GM21825 (cell line): ENCODE results near the gene ADAMTS12.
"Not testable (repeated sequence)": the region's sequence is repeated elsewhere in the genome, so short reads cannot be mapped to it uniquely, and the experiment has no call there.

Experiments
- ATAC-seq: cut with Tn5 transposase; IDR thresholded peaks from one replicate; pipeline ENCODE4 v1.9.1; 2021; ENCODE audit warnings: mild to moderate bottlenecking, moderate library complexity; ENCODE audit not compliant: unreplicated experiment

Gene ADAMTS12

DNA sequence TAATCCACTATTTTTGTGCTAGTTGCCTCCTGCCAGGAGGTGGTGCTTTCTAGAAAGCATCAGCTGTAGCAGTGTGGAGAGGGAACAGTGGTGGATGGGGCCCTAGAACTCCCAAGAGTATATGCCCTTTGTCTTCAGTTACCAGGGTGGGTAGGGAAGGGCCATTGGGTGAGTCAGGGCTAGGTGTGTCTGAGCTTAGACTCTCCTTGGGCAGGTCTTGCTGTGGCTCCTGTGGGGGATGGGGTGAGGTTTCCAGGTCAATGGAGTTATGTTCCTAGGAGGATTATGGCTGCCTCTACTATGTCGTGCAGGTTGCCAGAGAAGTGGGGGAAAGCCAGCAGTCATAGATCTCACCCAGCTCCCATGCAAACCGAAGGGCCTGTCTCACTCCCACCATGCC is 11.3 kb upstream of the ADAMTS12 start:
- no peak for ATAC-seq

DNA sequence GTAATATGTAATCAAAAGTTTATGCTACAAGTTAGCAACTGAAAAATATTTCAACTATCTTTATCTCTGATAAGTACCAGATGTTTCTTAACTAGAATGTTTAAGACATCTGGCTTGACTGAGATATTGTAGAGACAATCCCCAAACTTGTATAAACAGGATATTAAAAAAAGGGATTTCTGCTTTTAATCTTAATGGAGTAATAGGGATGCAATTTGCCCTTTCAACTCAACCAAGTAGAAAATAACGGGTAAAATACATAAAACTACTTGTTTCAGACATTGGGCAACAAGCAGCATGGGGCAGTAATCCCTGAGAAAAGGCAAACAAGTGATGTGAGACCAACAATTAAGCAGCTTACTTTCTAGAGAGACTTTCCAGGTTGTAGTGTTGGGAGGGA is 9.4 kb upstream of the ADAMTS12 start:
- ATAC-seq, result no peak

DNA sequence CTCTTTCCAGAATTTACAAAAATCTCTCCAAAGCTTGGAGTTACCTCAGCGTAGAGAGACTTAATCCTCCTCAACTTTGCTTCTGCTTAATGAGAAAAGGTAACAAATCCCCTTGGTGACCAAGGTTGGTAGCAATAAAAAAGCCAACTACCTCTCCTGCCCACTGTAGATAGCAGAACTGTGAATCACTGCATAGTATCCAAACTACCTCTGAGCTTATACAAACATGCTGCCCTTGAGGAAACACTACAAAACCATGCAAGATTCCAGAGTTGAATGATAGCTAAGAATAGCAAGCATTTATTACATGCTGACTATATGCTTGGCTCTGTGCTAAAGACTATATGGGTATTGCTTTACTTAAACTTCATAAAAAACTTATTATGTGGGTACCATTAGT is 2.8 kb upstream of the ADAMTS12 start:
- no peak for ATAC-seq

DNA sequence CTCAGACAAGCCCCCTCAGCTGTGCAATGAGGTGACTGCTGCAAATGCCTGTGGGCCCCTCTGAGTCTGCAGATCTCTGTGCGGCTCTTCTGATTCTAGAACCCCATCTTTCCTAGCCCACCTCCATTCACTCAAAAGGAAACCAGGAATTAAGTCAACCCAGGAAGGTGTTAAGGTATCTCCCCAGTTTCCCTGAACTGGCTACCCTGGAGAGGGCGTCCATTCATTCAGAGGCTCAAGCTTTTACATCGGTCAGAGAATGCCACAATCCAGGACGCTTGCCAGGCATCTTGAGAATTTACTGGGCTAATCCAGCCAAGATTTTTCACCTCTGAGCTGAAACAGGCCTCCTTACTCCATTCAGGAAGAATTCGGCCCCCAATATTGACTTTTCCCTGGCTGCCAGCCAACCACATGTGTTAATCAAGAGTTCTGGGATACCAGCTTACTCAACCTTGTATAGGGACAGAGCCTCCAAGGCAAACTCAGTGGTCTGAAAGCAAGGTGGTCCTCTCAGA is 889 bp upstream of the ADAMTS12 start:
- no peak for ATAC-seq

DNA sequence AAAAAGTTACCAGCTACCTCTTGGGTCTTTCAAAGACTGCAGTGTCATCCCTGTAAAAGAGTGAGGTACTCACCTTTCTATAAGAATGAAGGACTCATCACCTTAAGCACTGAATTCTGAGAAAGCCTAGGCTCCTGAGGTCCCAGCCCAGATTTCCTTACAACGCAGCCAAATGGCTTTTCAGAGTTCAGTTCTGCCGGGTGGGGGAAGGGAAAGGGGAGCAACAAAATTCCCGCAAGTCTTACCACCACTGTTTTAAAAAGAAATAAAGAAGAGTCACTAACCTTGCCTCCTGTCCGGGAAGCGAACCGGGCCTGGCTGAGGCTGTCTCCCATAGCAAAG is 373 bp downstream of the ADAMTS12 start:
- no peak for ATAC-seq

DNA sequence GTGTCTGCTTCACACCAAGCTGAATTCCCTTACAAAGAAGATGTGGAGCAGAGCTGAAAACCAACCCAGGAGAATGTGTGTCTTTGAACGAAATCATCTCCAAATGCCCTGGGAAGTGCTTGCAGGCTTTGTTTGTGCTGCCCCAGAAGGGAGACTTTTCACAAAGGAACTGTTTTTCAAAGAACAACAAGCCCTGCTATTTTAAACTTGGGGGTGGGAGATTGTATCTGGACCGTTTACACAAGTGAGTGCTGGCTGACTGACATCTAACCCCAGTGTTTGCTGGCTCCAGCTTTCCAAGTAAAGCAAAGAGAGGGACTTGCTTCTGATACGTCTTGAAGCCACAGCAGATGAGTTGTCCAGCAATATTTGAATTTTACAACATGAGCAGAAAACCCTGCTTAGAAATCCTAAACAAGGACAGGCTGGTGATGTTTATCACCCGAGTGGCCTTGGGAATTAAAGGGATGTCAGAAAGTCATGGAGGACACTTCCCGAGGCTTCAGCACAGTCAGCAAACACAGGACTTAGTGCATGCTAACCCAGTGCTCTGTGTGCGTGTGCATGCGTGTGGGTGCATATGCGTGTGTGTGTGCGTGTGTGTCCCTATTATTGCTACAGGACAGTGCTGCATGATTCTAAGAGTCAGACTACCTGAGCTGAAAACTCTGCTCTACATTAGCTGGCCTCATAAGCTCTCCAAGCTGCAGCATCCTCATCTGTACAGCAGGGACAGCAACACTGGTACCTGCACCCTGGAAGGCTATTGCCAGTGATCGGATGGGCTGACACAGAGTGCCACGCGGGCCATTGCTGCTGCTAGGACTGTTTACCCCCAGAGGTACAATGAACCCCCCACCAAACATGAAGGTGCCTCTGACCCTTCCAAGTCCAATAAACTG is 1.4 kb downstream of the ADAMTS12 start:
- no peak for ATAC-seq

DNA sequence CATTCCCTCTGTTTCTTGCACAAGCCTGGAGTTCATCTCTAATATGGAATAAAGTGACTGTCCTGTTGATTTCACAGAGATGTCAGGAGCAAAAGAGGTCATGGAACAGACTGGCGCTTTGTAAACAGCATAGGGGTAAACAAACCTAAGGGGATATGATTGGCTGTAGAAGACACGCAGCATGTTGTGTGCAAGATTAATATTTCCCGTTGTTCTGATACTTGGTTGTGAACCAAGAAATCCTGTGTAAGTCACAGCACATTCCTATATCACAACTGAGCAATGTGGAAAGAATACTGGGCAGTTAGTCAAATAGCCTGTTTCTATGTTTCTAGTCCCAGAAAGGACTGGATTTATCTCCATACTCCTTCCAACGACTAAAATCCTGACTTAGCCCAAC is 3.2 kb downstream of the ADAMTS12 start:
- ATAC-seq, result no peak

DNA sequence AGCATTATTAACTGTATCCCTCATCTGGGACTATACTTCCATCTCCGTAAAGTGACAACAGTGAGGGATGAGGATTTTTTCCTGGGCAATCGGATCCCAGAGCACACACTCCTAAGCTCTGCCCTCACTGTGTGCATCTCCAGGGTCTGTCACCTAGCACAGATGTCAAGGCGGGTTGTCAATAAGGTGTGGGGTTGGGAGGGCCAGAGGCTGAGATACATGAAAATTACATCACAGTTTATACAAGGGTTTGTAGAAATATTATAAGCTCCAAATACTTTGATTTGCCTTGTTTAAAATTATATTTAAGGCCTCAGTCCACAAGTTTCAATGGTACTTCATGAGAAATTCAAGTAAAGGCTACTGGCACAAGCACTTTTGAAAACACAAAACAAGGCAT is 4.5 kb downstream of the ADAMTS12 start:
- no peak for ATAC-seq

DNA sequence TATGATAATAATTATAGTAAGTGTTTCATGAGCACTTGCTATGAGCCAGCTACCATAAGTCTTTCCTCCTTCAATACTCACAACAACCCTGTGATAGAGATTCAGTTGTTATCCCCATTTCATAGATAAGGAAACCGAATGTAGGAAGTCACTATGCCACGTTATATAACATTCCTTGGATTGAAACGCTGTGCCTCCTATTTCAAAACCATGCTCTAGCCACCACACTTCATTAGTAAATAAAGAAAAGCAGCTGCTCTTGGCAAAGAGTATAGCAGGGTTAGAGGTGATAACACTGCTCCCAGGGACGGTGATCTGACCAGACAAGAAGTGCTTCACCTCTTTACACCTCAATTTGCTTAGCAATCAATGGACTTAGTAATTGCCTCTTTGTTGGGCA is 5.5 kb downstream of the ADAMTS12 start:
- no peak for ATAC-seq

DNA sequence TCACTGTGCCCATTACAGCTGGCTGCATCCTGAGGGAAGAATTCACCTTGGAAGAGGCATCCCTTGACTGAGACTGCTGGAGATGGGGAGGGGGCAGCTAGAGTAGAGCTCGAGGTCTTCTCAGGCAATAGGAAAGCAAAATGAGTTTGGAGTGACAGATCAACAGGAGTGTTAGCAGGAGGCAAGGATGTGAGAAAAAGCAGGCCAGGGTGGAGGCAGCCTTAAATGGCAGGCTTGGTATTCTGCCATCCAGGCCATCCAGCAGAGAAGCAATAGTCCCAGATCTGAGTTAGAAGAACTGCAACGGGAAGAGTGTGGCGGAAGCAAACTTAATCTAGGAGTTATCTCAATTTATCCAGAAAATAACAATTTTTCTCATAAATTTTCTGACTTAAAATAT is 6.1 kb downstream of the ADAMTS12 start:
- ATAC-seq, result no peak

DNA sequence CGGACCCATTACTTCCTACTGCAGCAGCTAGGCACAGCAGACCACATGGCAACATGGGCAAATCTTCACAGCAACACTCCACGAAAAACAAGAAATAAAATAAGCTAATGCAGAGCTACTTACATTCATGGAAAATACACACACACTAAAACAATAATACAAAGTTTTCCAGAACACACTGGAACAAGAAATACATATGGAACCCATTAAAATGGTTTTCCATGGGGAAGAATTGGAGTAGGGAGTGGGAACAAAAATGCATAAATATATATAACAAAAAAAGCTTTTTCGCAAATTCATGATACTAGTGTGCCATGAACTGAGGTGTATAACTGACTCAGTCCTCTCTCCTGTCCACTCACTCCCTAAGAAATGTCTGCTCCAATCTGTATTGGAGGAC is 8.3 kb downstream of the ADAMTS12 start:
- ATAC-seq, result no peak

DNA sequence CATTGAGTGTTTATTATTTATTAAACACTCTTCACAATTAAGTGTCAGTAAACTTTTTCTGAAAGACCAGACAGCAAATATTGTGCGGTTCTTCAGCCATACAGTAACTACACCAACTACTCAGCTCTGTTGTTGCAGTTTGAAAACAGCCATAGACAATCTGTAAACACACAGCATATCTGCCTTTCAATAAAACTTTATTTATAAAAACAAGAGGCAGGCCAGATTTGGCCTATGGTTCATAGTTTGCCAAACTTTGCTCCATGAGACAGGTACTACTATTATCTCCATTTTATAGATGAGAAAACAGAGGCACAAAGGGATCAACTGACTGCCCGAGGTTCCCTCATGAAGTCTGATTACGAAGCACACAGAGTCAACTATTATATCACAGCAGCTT is 11.5 kb downstream of the ADAMTS12 start:
- no peak for ATAC-seq

DNA sequence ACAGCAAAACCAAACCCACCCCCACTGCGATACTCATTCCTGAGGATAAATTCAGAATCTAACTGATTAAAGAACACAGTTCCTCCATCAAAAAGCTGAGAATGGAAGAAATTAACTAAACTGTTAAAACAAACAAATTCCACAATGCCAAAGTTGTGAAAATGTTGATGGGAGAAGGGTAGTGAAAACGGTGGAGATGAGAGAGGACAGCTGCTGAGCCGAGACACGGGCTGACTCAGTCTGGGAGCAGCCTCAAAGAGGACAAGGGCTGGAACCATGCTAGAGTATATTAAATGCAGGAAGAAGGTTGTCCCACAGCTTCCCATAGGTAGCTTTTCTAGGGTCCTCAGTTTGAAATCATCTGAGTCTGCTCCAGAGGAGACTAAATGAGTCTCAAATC is 14.3 kb downstream of the ADAMTS12 start:
- no peak for ATAC-seq

DNA sequence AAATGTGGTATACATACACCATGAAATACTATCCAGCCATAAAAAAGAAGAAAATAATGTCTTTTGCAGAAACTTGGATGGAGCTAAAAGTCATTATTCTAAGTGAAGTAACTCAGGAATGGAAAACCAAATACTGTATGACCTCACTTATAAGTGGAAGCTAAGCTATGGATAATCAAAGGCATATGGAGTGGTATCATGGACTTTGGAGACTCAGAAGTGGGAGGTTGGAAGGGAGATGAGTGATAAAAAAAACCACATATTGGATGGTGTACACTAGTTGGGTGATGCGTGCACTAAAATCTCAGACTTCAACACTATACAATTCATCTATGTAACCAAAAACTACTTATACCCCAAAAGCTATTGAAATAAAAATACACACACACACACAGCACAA is 24.5 kb downstream of the ADAMTS12 start:
- no peak for ATAC-seq

DNA sequence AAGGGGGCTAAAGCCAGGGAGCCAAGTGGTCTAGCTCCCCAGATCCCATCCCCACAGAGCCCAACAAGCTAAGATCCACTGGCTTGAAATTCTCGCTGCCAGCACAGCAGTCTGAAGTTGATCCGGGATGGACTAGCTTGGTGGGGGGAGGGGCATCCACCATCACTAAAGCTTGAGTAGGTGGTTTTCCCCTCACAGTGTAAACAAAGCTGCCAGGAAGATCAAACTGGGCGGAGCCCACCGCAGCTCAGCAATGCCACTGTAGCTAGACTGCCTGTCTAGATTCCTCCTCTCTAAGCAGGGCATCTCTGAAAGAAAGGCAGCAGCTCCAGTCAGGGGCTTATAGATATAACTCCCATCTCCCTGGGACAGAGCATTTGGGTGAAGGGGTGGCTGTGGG is 32.6 kb downstream of the ADAMTS12 start:
- not testable (repeated sequence) for ATAC-seq

DNA sequence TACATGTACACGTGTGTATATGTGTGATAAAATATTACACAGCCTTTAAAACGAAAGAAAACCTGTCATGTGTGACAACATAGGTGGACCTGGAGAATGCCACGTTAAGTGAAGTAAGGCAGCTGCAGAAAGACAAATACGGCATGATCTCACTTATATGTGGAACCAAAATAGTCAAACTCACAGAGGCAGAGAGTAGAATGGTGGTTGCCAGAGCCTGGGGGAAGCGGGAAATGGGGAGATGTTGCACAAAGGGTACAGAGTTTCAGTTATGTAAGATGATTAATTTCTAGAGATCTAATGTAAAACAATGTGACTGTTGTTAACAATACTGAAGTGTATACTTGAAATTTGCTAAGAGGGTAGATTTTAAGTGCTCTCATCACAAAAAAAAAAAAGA is 34.8 kb downstream of the ADAMTS12 start:
- no peak for ATAC-seq

DNA sequence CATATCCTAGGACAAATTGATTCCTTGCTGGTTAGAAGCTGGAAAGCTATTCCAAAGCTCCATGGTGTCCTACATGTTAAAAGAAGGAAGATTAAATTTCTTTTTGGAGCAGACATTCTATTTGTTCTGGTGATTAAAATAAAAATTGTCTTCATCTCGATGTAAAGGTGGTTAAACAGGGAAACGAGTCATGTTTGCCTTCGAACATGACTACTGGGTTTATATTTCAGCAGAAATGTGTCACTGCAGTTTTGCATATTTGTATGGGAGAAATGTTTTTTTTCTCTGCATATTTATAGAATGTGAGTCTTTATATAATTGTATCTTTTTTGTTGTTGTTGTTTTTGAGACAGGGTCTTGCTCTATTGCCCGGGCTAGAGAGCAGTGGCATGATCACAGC is 36.4 kb downstream of the ADAMTS12 start:
- ATAC-seq, result no peak

DNA sequence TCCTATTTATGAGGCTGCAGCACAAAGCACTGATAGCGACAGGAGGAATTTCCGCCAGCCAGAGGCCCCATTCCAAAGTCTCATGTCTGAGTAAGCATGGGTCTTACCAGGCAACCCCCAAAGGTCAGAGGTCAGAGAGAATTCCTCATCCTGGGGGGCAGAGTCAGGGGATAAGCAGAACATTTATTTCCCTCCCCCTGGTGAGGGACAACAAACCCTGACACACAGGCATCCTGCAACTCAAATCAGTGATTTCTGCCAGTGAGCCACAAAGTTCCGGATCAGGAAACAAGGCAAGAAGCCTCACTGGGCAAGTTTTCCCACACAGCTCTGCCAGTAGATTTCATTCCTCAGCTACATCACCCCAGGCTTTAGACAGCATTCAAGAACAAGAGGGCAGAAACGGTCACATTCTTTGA is 37.0 kb downstream of the ADAMTS12 start:
- ATAC-seq, result no peak

DNA sequence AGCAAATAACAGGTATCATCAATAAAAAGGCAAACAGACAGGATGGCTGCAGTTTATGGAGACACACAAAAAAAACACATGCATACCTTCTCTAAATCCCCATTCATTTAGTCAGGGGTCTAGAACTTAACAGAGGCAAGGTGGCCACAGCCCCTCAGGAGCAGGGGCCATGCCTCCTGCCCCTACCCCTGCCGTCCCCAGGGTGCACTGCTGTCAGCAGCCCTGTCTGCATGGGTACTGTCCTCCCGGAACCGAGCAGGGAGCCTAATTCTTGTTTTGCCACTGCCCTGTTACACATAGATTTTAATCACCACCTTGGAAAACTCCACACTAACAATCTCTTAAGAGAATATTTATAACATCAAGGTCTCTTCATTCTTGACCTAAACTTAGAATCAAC is 39.0 kb downstream of the ADAMTS12 start:
- no peak for ATAC-seq

DNA sequence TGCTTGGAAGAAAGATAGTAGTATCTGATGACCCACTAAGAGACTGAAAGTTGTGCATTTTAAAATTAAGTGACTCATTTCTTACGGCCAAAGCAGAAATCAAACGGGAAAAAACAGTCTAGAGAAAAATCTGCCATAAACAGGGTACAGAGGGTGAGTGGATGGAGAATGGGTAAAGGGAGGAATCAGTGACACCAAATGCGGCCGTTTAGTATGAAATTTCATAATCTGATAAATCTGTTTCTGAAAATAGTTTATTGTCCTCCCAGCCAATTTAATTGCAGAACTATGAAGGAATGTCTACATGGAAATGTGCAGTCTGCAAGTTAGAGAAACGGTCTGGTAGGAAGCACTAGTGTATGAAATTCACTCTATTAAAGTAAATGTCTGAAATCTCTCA is 39.5 kb downstream of the ADAMTS12 start:
- no peak for ATAC-seq

DNA sequence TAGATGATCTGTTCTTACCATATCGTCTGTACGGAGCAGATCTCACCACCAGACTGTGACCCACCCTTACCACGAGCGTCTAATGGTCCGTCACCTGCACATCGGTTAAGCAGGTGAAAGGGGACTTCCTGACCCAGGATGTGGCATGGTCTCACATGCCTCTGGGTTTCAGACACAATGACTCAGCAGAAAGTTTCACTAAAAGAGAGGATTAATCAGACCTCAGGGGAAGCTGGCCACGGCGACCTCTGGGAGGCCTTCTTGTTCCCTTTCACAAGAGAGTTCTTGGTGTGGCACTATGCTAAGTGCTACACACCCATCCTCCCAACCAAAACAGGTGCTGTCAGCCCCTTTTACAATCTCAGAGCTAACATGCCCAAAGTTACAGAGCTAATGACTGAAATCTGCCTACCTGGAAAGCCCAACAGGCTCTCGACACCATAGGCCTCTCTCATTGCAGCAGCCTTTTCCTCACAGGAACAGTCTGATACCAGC is 41.6 kb downstream of the ADAMTS12 start:
- peak; percentile 97 for ATAC-seq

DNA sequence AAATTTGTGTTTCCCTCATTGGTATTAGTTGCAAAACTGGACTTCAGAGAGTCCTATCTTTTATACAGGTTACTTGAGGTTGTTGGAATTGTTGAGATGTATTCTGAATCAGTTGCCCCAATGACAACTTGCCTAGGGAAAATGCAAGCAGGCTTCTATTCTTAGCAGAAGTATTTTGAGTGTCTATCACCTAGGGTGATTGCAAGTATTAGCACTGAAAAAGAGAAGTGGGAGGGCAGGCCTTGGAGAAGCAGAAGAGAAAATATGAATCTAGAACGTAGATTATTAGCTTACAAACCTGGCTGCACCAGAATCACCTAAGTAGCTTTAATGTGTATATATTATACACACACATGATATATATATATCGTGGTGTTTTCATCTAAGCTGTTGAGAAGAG is 43.2 kb downstream of the ADAMTS12 start:
- no peak for ATAC-seq

DNA sequence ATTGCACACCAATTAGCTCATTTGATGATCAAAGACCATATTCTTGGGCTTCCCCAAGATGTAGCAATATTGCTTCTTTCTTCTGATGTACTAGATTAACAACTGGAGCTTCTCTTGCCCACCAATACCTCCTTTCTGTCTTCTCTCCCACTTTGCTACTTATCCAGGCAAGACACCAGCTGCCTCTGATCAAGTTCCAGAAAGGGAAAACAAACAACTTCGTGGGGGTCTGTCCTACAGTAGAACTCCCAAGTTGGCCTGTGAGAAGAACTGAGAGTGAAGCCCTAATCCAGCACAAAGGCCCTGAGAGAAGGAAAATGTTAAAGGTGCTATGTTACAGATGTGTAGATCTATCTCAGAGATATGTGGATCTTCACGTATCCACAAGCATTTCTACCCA is 44.9 kb downstream of the ADAMTS12 start:
- ATAC-seq, result no peak
